SKM-1 (cell line): ENCODE results near the gene PEPD.

Source experiments
- DNase-seq: peaks from one replicate; lab custom pipeline; 2025; ENCODE audit not compliant: unreplicated experiment; lab: John Stamatoyannopoulos, UW

PEPD gene

GRCh38 chr19:33441277-33441699, 80.3 kb downstream of the PEPD start:
- no peak for DNase-seq

DNA sequence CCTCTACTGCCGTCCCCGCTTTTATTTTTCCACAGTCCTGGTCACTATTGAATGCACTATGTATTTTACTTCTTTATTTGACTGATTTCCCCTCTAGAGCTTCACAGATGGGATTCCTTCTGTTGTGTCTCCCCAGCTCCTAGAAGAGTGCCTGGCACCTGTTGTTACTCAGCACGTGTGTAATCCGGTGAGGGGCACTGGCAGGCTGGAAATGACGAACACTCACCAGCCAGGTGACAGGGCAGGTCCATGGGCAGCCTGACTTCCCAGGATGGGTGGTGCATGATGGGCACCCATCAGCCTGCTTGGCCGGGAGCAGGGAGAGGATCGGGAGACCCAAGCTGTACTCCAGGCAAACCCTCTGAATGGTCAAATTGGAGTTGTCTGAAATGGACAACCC, 80.9 kb downstream of the PEPD start:
- no peak for DNase-seq

DNA sequence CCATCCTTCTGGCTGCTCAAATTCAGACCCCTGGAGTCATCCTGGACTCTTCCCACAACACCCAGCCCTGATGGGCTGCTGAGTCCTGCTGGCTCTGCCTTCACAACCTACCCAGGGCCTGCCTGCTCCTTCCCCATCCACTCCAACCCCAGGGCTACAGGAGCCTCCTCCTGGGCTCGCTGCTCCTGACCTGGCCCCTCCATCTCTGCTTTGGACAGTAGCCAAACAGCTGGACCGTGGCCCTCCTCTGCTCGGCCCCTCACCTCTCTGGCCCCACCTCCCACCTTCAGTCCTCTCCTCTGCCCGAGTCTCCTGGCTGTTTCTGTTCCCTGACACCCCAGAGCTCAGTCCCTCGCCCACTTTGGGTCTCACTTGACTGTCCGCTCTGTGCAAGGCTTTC, 81.3 kb downstream of the PEPD start:
- DNase-seq: no peak

DNA sequence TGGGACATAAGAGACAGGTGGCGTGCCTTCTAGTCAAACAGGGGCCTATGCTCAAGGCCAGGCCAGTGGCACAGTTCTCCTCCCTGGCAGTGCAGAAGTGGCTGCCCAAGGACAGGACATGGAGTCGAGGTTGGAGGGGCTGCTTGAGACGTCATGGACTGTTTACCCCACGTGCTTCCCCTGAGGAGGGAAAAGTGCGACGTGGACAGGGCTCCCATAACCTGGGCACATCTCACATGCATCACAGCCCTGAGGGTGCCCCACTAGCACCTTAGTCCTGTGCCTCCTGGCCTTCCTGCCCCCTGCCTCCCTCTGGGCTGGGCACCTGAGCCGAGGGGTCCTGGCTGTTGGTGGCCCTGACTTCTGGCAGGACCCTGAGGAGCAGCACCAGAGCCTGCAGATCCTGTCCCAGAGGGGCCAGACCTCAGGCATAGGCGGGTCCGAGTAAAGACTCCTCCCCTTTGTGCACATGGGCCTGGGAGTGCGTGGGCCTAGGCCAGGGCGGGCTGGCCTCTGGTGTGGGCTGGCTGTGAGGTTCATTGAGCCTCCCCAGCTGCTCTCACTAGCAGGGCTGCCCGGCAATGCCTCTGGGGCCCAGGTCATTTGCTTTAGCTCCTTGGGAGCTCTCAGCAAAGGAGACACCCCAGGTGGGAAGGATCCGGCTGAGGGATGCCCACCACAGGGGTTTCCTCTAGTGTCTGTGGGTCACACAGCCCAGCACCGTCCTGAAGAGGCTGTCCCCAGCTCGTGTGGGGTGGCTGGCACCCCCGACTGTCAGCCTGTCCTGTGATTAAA, 82.4 kb downstream of the PEPD start:
- no peak for DNase-seq

GRCh38 chr19:33437821-33438671, 83.5 kb downstream of the PEPD start:
- no peak for DNase-seq

GRCh38 chr19:33437393-33437820, 84.2 kb downstream of the PEPD start:
- no peak for DNase-seq

- DNase-seq: no peak
These were observed 84.9 kb downstream of the PEPD start for GRCh38 chr19:33436360-33437345.

GRCh38 chr19:33435706-33436359, 85.8 kb downstream of the PEPD start:
- DNase-seq: no peak

DNA sequence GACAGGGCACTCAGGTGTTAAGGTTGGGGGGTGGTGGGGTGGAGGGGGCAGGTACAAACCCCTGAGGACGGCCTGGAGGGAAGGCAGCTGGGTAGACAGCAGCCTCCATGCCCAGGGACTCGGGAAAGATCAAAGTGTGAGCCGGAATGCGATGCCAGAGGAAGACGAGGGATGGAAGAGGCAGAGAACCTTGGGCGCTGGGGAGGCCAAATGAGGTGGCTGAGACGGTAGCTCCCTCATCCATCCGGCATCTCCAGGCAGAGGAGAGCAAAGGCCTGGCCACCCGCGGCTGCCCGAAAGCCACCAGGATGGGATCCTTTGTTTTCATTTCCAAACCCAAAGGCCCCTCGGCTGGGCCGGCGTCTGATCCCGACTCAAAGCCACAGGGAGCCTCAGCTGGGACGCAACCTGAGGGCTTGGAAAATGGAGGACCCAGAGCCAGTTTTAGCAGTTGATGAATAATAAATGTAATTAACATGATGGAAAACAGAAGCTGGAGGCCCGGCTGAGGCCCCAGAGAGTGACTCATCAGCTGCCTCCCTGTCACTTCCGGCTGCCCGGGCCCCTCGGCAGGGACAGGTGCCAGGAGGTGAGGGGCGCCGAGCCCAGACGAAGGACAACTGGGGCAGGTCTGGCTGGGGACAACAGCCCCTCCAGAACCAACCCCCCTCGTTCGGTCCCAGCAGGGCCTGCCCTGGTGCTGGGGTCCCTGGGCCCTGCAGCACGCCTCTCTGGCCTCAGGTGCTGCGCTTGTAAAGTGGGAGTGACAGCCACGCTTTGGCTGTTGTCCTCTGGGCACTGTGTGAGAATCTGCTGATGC, 86.5 kb downstream of the PEPD start:
- no peak for DNase-seq

- no peak for DNase-seq
These were observed 87.3 kb downstream of the PEPD start for GRCh38 chr19:33434069-33434885.

GRCh38 chr19:33432446-33433170, 89.0 kb downstream of the PEPD start:
- no peak for DNase-seq

GRCh38 chr19:33432015-33432414, 89.6 kb downstream of the PEPD start:
- no peak for DNase-seq

GRCh38 chr19:33430674-33431277, 90.8 kb downstream of the PEPD start:
- DNase-seq: peak; percentile 65

- DNase-seq: no peak
These were observed 91.5 kb downstream of the PEPD start for GRCh38 chr19:33429891-33430673.

- DNase-seq: no peak
These were observed 92.9 kb downstream of the PEPD start for GRCh38 chr19:33428627-33429125.

DNA sequence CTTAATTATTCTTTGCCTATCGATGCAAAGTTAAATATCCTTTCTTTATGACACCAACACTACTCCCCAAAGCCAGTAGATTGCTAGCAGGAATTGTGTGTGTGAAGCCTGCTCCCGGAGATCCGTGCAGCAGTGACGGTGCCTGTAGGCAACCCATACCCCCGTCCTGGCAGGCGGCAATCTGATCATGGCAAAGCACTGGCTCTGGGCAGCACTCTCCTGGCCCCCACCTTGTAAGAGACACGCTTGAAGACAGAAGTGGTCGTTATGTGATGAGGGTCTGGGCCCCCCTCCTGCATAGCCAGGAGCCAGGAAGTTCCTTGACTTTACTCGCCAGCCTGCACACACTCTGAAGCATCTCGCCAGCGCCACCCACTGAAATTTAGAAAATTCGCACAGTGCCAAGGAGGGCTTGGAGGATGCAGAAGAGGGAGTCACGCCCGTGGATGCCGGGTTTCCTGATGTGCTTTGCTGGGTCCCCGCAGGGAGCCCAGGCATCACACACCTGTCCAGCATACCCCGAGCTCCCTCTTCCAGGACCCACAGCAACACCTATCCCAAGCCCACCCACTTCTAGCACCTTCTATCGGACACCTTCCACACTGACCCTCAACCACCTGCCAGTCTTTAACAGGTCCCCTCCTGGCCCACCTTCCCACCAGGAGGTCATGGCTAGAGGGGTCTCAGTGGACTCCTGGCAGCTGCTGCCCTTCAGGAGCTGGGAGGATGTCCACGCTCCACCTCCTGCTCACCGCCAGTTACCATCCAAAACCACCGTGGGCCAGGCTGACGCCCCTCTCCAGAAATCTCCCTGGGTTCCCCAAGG, 93.6 kb downstream of the PEPD start:
- no peak for DNase-seq
